Liver (tissue), 9 donors: ENCODE results near the gene RSRC1. TPM values are rescaled to one million over a fixed set of nuclear protein-coding genes. Genes with fewer than 3 reads are reported as not detected.

ENCODE experiments used
- DNase-seq: peaks from one replicate; pipeline ENCODE4 v3.0.0-alpha.2; 2017; ENCODE audit warnings: low spot score
- H3K27ac ChIP-seq, 2 donors: one replicate each; pipeline ENCODE4 v1.7.0; 2013; ENCODE audit warnings: inconsistent platforms in 2 of 2, low read length in 2 of 2, control low read depth in 1 of 2, low read depth in 1 of 2, mild to moderate bottlenecking in 1 of 2
- H3K27me3 ChIP-seq, 4 donors: one replicate each; pipeline versions ENCODE4 v1.6.1 to v1.7.0; 2013; ENCODE audit warnings: low read length in 3 of 4, inconsistent platforms in 1 of 4, mild to moderate bottlenecking in 1 of 4, moderate library complexity in 1 of 4; ENCODE audit not compliant: control insufficient read depth in 4 of 4, insufficient read depth in 4 of 4
- H3K36me3 ChIP-seq, 4 donors: one replicate each; pipeline versions ENCODE4 v1.6.1 to v1.7.0; 2013; ENCODE audit warnings: low read length in 3 of 4, mild to moderate bottlenecking in 3 of 4, low read depth in 1 of 4, moderate library complexity in 1 of 4; ENCODE audit not compliant: control insufficient read depth in 4 of 4, insufficient read depth in 3 of 4
- H3K4me1 ChIP-seq, 4 donors: one replicate each; pipeline versions ENCODE4 v1.6.1 to v1.7.0; 2013; ENCODE audit warnings: low read length in 3 of 4, mild to moderate bottlenecking in 3 of 4, moderate library complexity in 1 of 4; ENCODE audit not compliant: control insufficient read depth in 4 of 4, insufficient read depth in 4 of 4
- H3K4me3 ChIP-seq, 3 donors: one replicate each; pipeline versions ENCODE4 v1.6.1 to v1.7.0; 2013; ENCODE audit warnings: low read length in 3 of 3, control low read depth in 1 of 3, low read depth in 1 of 3, mild to moderate bottlenecking in 1 of 3
- H3K9ac ChIP-seq, 2 donors: one replicate each; pipeline ENCODE4 v1.7.0; 2013; ENCODE audit warnings: low read length in 2 of 2, mild to moderate bottlenecking in 2 of 2, moderate library complexity in 2 of 2, control low read depth in 1 of 2, low read depth in 1 of 2
- H3K9me3 ChIP-seq, 4 donors: one replicate each; pipeline versions ENCODE4 v1.6.1 to v1.7.0; 2013; ENCODE audit warnings: low read length in 3 of 4; ENCODE audit not compliant: control insufficient read depth in 4 of 4
- ATF3 ChIP-seq: IDR thresholded peaks from 2 replicates; pipeline ENCODE4 v1.6.1; 2016; ENCODE audit warnings: antibody characterized with exemption
- CTCF ChIP-seq: fragments of 150-350 bp; IDR thresholded peaks from 2 replicates; pipeline ENCODE4 v1.5.1; 2017; ENCODE audit warnings: improper control_type of control experiment, low read depth, low read length; ENCODE audit not compliant: missing input control
- EGR1 ChIP-seq, 2 donors: IDR thresholded peaks; 2 replicates each; pipeline ENCODE4 v1.6.1; 2016 to 2018; ENCODE audit warnings: antibody characterized with exemption in 2 of 2, low read depth in 2 of 2
- FOXA1 ChIP-seq: IDR thresholded peaks from 2 replicates; pipeline ENCODE4 v1.6.1; 2016; ENCODE audit warnings: antibody characterized with exemption
- FOXA2 ChIP-seq: IDR thresholded peaks from 2 replicates; pipeline ENCODE4 v1.6.1; 2016; ENCODE audit warnings: antibody characterized with exemption
- GABPA ChIP-seq, 2 donors: IDR thresholded peaks in 1 of 2; conservative IDR thresholded peaks in 1 of 2; 2 replicates each; pipeline ENCODE4 v1.6.1; 2016; ENCODE audit warnings: antibody characterized with exemption in 2 of 2, mild to moderate bottlenecking in 1 of 2, moderate library complexity in 1 of 2
- HNF4A ChIP-seq, 2 donors: conservative IDR thresholded peaks; 2 replicates each; pipeline ENCODE4 v1.6.1; 2016; ENCODE audit warnings: antibody characterized with exemption in 2 of 2, mild to moderate bottlenecking in 2 of 2
- HNF4G ChIP-seq: IDR thresholded peaks from 2 replicates; pipeline ENCODE4 v1.6.1; 2016; ENCODE audit warnings: antibody characterized with exemption
- JUND ChIP-seq, 2 donors: IDR thresholded peaks; 2 replicates each; pipeline ENCODE4 v1.6.1; 2016; ENCODE audit warnings: antibody characterized with exemption in 2 of 2
- MAX ChIP-seq: IDR thresholded peaks from 2 replicates; pipeline ENCODE4 v1.6.1; 2016; ENCODE audit warnings: antibody characterized with exemption
- NR2F2 ChIP-seq: IDR thresholded peaks from 2 replicates; pipeline ENCODE4 v1.6.1; 2016; ENCODE audit warnings: antibody characterized with exemption
- RAD21 ChIP-seq, 2 donors: IDR thresholded peaks; 2 replicates each; pipeline ENCODE4 v1.6.1; 2016; ENCODE audit warnings: antibody characterized with exemption in 2 of 2, mild to moderate bottlenecking in 2 of 2
- REST ChIP-seq: IDR thresholded peaks from 2 replicates; pipeline ENCODE4 v1.6.1; 2016; ENCODE audit warnings: antibody characterized with exemption, mild to moderate bottlenecking
- SP1 ChIP-seq: IDR thresholded peaks from 2 replicates; pipeline ENCODE4 v1.6.1; 2018; ENCODE audit warnings: antibody characterized with exemption, mild to moderate bottlenecking
- TAF1 ChIP-seq: conservative IDR thresholded peaks from 2 replicates; pipeline ENCODE4 v1.6.1; 2016; ENCODE audit warnings: antibody characterized with exemption, mild to moderate bottlenecking
- YY1 ChIP-seq: IDR thresholded peaks from 2 replicates; pipeline ENCODE4 v1.6.1; 2016; ENCODE audit warnings: antibody characterized with exemption, mild to moderate bottlenecking
- ZBTB33 ChIP-seq: IDR thresholded peaks from 2 replicates; pipeline ENCODE4 v1.6.1; 2016; ENCODE audit warnings: antibody characterized with exemption
- WGBS: extraction: QIAGEN DNeasy Blood & Tissue Kit; methylation state at CpG from one replicate; pipeline ENCODE4 v1.1.7; 2013; 5-methylcytosine and 5-hydroxymethylcytosine counted together
- polyA plus RNA-seq, 2 donors: library from polyadenylated mRNA; stranded (reverse) in 1 of 2; unstranded in 1 of 2; fragments of 200-250 nt in 1 of 2; fragments of >200 nt in 1 of 2; fragmentation: Nextera tagmentation in 1 of 2; extraction: Ambion mirVana in 1 of 2; gene quantifications; one replicate each; pipeline versions ENCODE4 v1.2.1 to v1.2.3, GENCODE V29; 2013 to 2015
- total RNA-seq, 2 donors: library from RNA; depleted of rRNA; stranded (reverse); fragments of >200 nt; gene quantifications; one replicate each; pipeline ENCODE4 v1.2.3, GENCODE V29; 2014
- donor health status: healthy.
- donor health status: healthy.
- donor health status: healthy.
- donor health status: healthy.
- donor health status: healthy.

The RSRC1 gene
- total and polyA plus RNA-seq, 4 donors, result 7.2 to 30.3 (median 20.7) TPM

GRCh38 chr3:158165141-158165655 is 55.3 kb downstream of the RSRC1 start:
- Histone ChIP-seq H3K27me3 (no peaks in the 10 kb centered on the region), H3K27ac (no peak overlapping the region), H3K9ac (no peak overlapping the region), H3K9me3 (no peaks in the 10 kb centered on the region), H3K4me3 (no peak overlapping the region), H3K4me1 (no peaks in the 10 kb centered on the region), H3K36me3 (no peaks in the 10 kb centered on the region)
- WGBS, result 98% methylated on average over 5 of the region's 5 CpGs
- TF ChIP-seq RAD21 (IDR thresholded peaks at IDR 0.05) (no peak), NR2F2 (no peak), ZBTB33 (no peak), ATF3 (no peak), YY1 (no peak), HNF4G (no peak), TAF1 (no peak)
- DNase-seq, result no peak

GRCh38 chr3:158165730-158166129 is 55.8 kb downstream of the RSRC1 start:
- Histone ChIP-seq H3K36me3 (no peaks in the 10 kb centered on the region), H3K27me3 (no peaks in the 10 kb centered on the region), H3K9me3 (no peaks in the 10 kb centered on the region), H3K4me1 (no peaks in the 10 kb centered on the region), H3K27ac (no peak overlapping the region), H3K9ac (no peak overlapping the region), H3K4me3 (no peak overlapping the region)
- no peak for DNase-seq
- TF ChIP-seq HNF4G (no peak), ATF3 (no peak)

- Histone ChIP-seq H3K36me3 (no peaks in the 10 kb centered on the region), H3K9me3 (no peaks in the 10 kb centered on the region), H3K4me3 (no peak overlapping the region), H3K27ac (no peak overlapping the region), H3K27me3 (no peaks in the 10 kb centered on the region), H3K9ac (no peak overlapping the region), H3K4me1 (no peaks in the 10 kb centered on the region)
- WGBS, result 93% methylated on average over 2 of the region's 2 CpGs
- DNase-seq, result no peak
- TF ChIP-seq YY1, result no peak
- TF ChIP-seq GABPA (IDR thresholded peaks at IDR 0.05 in 1 of 2, conservative IDR thresholded peaks at IDR 0.05 in 1 of 2), result no peak
- TF ChIP-seq HNF4A (conservative IDR thresholded peaks at IDR 0.05), result no peak
- no peak for TF ChIP-seq HNF4G
- TF ChIP-seq MAX, result no peak
- no peak for TF ChIP-seq RAD21 (IDR thresholded peaks at IDR 0.05)
- no peak for TF ChIP-seq CTCF
- no peak for TF ChIP-seq JUND (IDR thresholded peaks at IDR 0.05)
- no peak for TF ChIP-seq FOXA1
- TF ChIP-seq ZBTB33, result no peak
- TF ChIP-seq TAF1, result no peak
- TF ChIP-seq NR2F2, result no peak
- no peak for TF ChIP-seq ATF3
- TF ChIP-seq FOXA2, result no peak
- TF ChIP-seq REST, result no peak
- TF ChIP-seq SP1, result no peak
- TF ChIP-seq EGR1 (IDR thresholded peaks at IDR 0.05; ENCODE audit: low read depth in 2 of 2), result no peak
Measured at GRCh38 chr3:158166223-158166622, 56.3 kb downstream of the RSRC1 start.
